A673 (cell line): ENCODE data around the gene AVPR1B. TPM values are rescaled to one million over a fixed set of nuclear protein-coding genes. Genes with fewer than 3 reads are reported as not detected.

Source experiments
- BruUV-seq: library from RNA; stranded (reverse); fragments of 400-500 nt; replicated peaks from 2 replicates; lab custom pipeline; 2021; lab: Mats Ljungman, UMichigan
- CTCF ChIA-PET: fragments of 300-600 bp; sonication (Branson Sonifier 250); formaldehyde crosslinking; loops from one replicate; lab custom pipeline; 2022; ENCODE audit warnings: antibody characterized with exemption; lab: Charles Lee
- POLR2A ChIA-PET: fragments of 300-600 bp; sonication (Branson Sonifier 250); formaldehyde crosslinking; loops from one replicate; lab custom pipeline; 2022; ENCODE audit warnings: antibody characterized with exemption; ENCODE audit not compliant: low non-redundant PET; lab: Charles Lee
- DNase-seq: peaks from one replicate; pipeline ENCODE4 v3.0.0-alpha.2; 2015; ENCODE audit warnings: low spot score
- H3K27ac ChIP-seq: fragments of 200-600 bp; sonication (generic); 2 replicates; pipeline ENCODE4 v1.5.1; 2016; ENCODE audit warnings: mixed run types, low read depth, mild to moderate bottlenecking, mixed read lengths, antibody characterized with exemption, low read length; ENCODE audit not compliant: poor library complexity, severe bottlenecking
- H3K27me3 ChIP-seq: fragments of 200-600 bp; sonication (generic); replicated peaks from 2 replicates; pipeline ENCODE4 v1.6.1; 2017; ENCODE audit warnings: mixed run types, low read depth, mild to moderate bottlenecking, mixed read lengths, antibody characterized with exemption, low read length; ENCODE audit not compliant: insufficient read depth, poor library complexity
- H3K36me3 ChIP-seq: fragments of 200-600 bp; sonication (generic); 2 replicates; pipeline ENCODE4 v1.6.1; 2016; ENCODE audit warnings: mixed run types, mild to moderate bottlenecking, mixed read lengths, antibody characterized with exemption, low read length; ENCODE audit not compliant: insufficient read depth, poor library complexity, severe bottlenecking
- H3K4me1 ChIP-seq: fragments of 200-600 bp; sonication (generic); 2 replicates; pipeline ENCODE4 v1.6.1; 2017; ENCODE audit warnings: mixed run types, mild to moderate bottlenecking, mixed read lengths, antibody characterized with exemption, low read length; ENCODE audit not compliant: insufficient read depth, poor library complexity, severe bottlenecking
- H3K4me3 ChIP-seq: fragments of 200-600 bp; sonication (generic); 2 replicates; pipeline ENCODE4 v1.5.1; 2016; ENCODE audit warnings: low read depth, mixed run types, mild to moderate bottlenecking, mixed read lengths, low read length; ENCODE audit not compliant: poor library complexity, severe bottlenecking
- H3K9me3 ChIP-seq: fragments of 200-600 bp; sonication (generic); 2 replicates; pipeline ENCODE4 v1.6.1; 2016; ENCODE audit warnings: mixed run types, low read depth, mild to moderate bottlenecking, mixed read lengths, antibody characterized with exemption, low read length; ENCODE audit not compliant: poor library complexity, severe bottlenecking
- EZH2 ChIP-seq: fragments of 200-600 bp; sonication (generic); IDR thresholded peaks from 2 replicates; pipeline ENCODE4 v1.6.1; 2017; ENCODE audit warnings: borderline replicate concordance, low read depth, mild to moderate bottlenecking, mixed read lengths, antibody characterized with exemption, low read length; ENCODE audit not compliant: poor library complexity, severe bottlenecking
- intact Hi-C: fragments of 100-400 bp; cut with micrococcal nuclease; formaldehyde crosslinking; loops from one replicate; pipeline ENCODE4 v1.10.0; 2022; ENCODE audit not compliant: unreplicated experiment
- total RNA-seq: library from RNA; stranded (reverse); gene quantifications from 2 replicates; pipeline ENCODE4 v1.2.3, GENCODE V29; 2021
- TF ChIP-seq, protein P1 (sequence below): fragments of 300-800, 200-600 bp; sonication (generic); conservative IDR thresholded peaks from 2 replicates; pipeline ENCODE4 v1.5.1; 2017; ENCODE audit warnings: low read depth, mild to moderate bottlenecking, antibody characterized with exemption, low read length, moderate library complexity, mixed read lengths

The AVPR1B gene
- total RNA-seq, 1 experiment from 2014 or later: not detected

DNA sequence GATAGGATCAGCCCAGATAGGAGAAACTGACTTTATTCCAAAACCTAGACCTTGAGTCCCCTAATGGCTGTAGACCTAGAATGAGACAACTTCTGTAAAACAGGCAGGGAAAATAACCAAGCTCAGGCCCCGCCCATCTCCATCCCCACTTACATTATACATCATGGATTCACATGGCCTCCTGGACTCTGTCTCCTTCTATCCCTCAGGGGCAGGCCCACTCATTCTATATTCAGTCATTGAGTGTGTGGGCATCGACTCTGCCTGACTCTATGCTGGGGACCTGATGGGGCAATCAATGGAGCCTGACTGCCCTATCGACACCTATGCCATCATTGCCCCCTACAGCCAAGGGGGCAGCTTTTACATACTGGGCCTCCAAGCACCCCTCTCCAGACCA is 6.4 kb downstream of the AVPR1B start:
- POLR2A ChIA-PET: no interaction called here

DNA sequence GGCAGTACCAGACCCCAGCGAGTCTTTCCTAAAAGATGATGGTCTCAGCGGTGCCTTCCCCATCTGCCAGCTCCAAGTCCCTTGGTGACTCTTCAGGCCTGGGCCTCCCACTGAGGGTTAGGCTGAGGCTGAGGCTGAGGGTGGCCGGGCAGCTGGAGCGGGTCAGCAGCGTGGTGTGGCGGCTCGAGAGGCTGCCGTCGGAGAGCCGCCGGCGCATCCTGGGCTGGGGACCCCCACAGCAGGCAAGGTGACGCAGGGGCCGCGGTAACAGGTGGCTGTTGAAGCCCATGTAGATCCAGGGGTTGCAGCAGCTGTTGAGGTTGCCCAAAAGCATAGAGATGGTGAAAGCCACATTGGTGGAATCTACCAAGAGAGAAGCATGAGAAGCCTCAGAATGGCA is 7.0 kb downstream of the AVPR1B start:
- intact Hi-C loops: no loop called here
- no peaks in the 10 kb centered on the region for H3K36me3 ChIP-seq
- no peak overlapping the region for H3K4me3 ChIP-seq
- peaks cover 4% of the 10 kb centered on the region for H3K27me3 ChIP-seq
- POLR2A ChIA-PET: no interaction called here
- CTCF ChIA-PET: no interaction called here
- no peaks in the 10 kb centered on the region for H3K9me3 ChIP-seq
- H3K27ac ChIP-seq: no peak overlapping the region
- no peak for TF ChIP-seq EZH2
- TF ChIP-seq, protein P1, sequence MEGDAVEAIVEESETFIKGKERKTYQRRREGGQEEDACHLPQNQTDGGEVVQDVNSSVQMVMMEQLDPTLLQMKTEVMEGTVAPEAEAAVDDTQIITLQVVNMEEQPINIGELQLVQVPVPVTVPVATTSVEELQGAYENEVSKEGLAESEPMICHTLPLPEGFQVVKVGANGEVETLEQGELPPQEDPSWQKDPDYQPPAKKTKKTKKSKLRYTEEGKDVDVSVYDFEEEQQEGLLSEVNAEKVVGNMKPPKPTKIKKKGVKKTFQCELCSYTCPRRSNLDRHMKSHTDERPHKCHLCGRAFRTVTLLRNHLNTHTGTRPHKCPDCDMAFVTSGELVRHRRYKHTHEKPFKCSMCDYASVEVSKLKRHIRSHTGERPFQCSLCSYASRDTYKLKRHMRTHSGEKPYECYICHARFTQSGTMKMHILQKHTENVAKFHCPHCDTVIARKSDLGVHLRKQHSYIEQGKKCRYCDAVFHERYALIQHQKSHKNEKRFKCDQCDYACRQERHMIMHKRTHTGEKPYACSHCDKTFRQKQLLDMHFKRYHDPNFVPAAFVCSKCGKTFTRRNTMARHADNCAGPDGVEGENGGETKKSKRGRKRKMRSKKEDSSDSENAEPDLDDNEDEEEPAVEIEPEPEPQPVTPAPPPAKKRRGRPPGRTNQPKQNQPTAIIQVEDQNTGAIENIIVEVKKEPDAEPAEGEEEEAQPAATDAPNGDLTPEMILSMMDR: no peak
- H3K4me1 ChIP-seq: no peaks in the 10 kb centered on the region
- DNase-seq: no peak
- BruUV-seq: no TSS peak

More for the DNA sequence above, 6.4 kb downstream of the AVPR1B start:
- intact Hi-C loops: no loop called here
- CTCF ChIA-PET: interaction anchor here (1.0 kb wide), 1 partner anchor 127 kb away, joined by 3 read pairs; no protein-coding TSS in a partner anchor
- no peak overlapping the region for H3K27ac ChIP-seq
- H3K27me3 ChIP-seq: peaks cover 4% of the 10 kb centered on the region
- DNase-seq: no peak
- no peaks in the 10 kb centered on the region for H3K4me1 ChIP-seq
- TF ChIP-seq, protein P1: no peak
- no peak for TF ChIP-seq EZH2
- H3K36me3 ChIP-seq: no peaks in the 10 kb centered on the region
- no TSS peak for BruUV-seq
- H3K4me3 ChIP-seq: no peak overlapping the region
- H3K9me3 ChIP-seq: no peaks in the 10 kb centered on the region

DNA sequence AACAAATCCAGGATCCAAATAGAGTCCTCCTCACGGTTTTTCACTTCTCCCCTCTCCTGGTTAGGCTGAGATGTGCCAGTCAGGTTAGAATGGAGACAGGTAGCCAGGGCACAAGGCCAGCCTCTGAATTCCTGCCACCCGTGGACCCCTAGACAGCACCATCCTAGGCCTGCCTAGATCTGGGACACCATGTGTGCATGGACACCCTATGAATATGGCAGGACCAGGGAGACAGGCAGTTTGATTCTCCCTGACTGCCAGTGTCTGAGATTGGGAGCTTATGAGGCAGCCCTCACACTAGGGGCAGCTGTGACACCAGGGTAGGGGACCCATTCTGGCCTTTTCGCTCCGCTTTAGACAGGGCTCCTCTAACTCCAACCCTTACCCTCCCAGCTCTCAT is 7.5 kb downstream of the AVPR1B start:
- POLR2A ChIA-PET: no interaction called here
- CTCF ChIA-PET: no interaction called here
- Histone ChIP-seq H3K4me3 (no peak overlapping the region), H3K4me1 (no peaks in the 10 kb centered on the region), H3K27ac (no peak overlapping the region), H3K9me3 (no peaks in the 10 kb centered on the region), H3K36me3 (no peaks in the 10 kb centered on the region), H3K27me3 (peaks cover 4% of the 10 kb centered on the region)
- BruUV-seq: no TSS peak
- intact Hi-C loops: loop anchor here (5.0 kb wide), 1 partner anchor 317 kb away; no protein-coding TSS in a partner anchor
- DNase-seq: no peak
- TF ChIP-seq, protein P1: no peak
- TF ChIP-seq EZH2: no peak
